Stimulated activated naive CD4-positive, alpha-beta T cell (primary cell): ENCODE results near the gene PSMG1.
"Not testable (repeated sequence)": the region's sequence is repeated elsewhere in the genome, so short reads cannot be mapped to it uniquely, and the experiment has no call there.

Source experiments
- DNase-seq, 6 experiments: peaks; one replicate each; lab custom pipeline; 2025; lab: John Stamatoyannopoulos, UW

Gene PSMG1

DNA sequence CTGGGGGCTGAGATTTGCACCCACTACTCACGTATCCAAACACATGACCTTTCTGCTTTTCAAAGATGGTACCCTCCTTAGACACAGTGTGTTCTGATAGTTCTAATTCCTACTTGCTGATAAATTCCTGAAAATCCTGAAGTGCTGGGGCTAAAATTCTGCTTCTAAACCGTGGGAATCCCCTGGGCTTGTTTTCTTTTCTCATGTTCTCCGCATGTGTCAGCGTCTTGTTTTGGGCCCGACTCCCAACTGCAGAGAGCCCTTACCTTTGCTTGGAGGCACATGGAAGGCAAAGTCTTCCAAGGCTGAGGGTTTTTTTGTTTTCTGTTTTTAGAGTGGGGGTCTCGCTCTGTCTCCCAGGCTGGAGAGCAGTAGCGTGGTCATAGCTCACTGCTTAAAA is 27.2 kb downstream of the PSMG1 start:
- DNase-seq: no peak

DNA sequence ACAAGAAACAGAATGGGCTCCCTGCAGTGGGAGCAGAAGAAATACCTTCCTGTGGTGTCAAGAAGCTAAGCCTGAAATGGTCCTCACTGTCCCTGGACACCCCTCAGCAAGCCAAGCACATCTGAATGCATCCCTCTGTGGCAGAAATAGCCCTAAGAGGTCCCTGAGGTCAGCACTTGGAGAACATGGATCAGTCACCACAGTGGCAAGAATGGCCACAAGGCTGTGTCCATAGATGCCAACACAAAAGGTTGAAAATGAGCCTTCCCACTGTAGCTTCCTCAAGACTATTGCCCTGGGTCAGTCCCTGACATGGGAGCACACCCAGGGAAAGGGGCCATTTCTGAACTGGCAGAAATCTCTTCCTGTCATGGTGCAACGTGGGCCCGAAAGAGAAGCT is 27.7 kb downstream of the PSMG1 start:
- no peak for DNase-seq

- DNase-seq: no peak
Observed at GRCh38 chr21:39153842-39154241, 29.4 kb downstream of the PSMG1 start.

DNA sequence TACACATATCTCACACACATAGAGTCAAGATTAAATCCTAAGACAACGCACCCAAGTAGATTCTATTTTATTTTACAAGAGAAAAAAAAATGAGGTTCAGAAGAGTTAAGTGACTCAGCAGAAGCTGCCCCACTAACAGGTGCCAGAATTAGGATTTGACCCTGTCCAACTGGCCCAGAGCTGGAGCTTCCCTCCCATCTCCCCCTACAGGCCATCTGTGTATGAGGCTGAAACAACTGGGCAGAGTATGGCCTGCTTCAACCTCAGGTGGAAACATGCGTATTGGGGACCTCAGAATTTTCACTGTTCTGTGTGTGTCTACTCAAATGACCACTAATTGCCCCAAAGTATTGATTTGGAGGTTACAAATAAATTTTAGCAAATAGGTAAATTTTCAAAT is 29.9 kb downstream of the PSMG1 start:
- DNase-seq: no peak

- DNase-seq: no peak
Observed at GRCh38 chr21:39152271-39152670, 31.0 kb downstream of the PSMG1 start.

- DNase-seq: no peak
Observed at GRCh38 chr21:39150877-39151276, 32.4 kb downstream of the PSMG1 start.

DNA sequence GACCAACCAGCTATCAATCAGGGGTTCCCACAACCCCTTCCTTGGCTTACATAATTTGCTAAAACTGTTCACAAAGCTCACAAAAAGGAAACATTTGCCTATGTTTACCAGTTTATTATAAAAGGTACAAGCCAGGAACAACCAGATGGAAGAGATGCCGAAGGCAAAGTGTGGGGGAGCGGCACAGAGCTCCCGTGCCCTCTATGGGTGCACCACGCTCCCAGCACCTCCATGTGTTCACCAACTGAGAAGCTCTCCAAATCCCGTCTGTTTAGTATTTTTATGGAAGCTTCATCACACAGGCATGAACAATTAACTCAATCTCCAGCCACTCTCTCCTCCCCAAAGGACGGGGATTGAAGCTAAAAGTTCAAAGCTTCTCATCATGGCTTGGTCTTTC is 32.9 kb downstream of the PSMG1 start:
- DNase-seq: no peak

GRCh38 chr21:39149882-39150281 is 33.4 kb downstream of the PSMG1 start:
- no peak for DNase-seq

DNA sequence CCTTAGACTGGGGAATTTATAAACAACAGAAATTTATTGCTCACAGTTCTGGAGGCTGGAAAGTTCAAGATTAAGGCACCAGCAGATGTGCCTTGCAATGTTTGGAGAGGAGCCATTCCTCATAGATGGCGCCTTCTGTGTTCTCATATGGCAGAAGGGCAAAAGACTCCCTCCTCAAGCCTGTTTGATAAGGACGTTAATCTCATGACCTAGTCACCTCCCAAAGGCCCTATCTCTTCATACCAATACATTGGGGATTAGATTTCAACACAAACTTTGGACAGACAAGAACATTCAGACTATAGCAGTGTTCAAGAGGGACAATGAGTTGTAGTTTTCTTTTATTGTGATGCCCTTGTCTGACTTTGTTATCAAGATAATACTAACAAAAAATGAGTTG is 34.3 kb downstream of the PSMG1 start:
- no peak for DNase-seq

- DNase-seq: no peak
Observed at GRCh38 chr21:39144191-39144590, 39.1 kb downstream of the PSMG1 start.

DNA sequence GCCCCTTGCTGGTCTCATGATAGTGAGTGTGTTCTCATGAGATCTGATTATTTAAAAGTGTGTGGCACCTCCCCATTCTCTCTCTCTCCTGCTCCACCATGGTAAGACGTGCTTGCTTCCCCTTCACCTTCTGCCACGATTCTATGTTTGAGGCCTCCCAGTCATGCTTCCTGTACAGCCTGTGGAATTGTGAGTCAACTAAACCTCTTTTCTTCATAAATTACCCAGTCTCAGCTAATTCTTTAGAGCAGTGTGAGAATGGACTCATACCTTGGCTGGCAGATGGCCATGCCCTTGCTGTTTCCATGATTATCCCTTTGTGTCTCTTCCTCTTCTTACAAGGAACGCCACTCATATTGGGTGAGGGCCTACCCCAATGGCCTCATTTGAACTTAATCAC is 40.3 kb downstream of the PSMG1 start:
- no peak for DNase-seq

GRCh38 chr21:39141502-39141901 is 41.7 kb downstream of the PSMG1 start:
- no peak for DNase-seq

GRCh38 chr21:39137248-39138178 is 45.7 kb downstream of the PSMG1 start:
- no peak for DNase-seq

DNA sequence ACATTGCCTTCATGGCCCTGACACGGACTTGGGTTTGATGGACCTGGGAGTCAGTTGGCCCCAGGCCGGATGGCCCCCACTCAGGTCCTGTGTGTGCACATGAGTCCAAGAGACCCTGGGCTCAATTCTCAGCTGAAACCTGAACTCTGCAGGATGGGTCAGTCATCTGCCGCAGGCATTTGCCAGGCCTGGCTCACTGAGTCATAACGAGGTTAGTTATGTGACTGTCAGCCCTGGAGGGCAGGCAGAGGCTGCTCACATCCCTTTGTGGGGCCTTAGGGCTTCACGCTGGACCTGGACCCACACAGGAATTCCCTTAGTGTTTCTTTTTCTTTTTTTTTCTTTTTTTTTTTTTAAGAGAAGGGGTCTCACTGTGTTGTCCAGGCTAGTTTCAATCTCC is 46.5 kb downstream of the PSMG1 start:
- DNase-seq: no peak

DNA sequence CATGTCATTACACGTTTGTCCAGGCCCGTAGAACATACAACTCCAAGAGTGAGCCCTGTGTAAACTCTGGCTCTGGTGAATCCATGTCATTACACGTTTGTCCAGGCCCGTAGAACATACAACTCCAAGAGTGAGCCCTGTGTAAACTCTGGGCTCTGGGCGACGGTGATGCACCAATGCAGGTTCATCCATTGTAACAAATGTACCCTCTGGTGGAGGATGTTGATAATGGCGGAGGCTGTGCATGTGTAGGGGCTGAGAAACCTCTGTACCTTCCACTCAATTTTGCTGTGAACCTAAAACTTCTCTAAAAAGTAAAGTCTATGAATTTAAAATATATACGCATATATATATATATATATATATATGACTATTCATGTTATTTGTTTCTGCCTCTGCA is 47.1 kb downstream of the PSMG1 start:
- DNase-seq: not testable (repeated sequence)

- DNase-seq: no peak
Observed at GRCh38 chr21:39134288-39134810, 48.9 kb downstream of the PSMG1 start.

GRCh38 chr21:39132248-39132647 is 51.0 kb downstream of the PSMG1 start:
- DNase-seq: no peak

DNA sequence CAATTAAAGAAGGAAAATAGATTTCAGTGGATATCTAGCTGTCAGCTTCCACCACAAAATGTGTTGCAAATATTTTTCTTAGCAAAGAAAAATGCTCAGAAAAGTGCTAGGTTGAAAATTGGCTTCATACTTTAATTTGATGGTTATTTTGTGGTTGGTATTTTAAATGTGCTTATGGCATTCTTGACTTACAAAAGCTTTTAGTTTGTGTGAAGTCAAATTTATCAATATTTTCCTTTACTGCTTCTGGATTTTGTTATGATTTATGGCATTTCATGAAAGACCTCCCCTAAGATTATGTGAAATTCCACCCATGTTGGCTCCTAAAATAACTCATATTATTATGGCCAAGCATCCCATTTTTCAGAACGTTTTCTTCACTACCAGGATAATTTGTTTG is 51.5 kb downstream of the PSMG1 start:
- no peak for DNase-seq

GRCh38 chr21:39127506-39127905 is 55.7 kb downstream of the PSMG1 start:
- no peak for DNase-seq

DNA sequence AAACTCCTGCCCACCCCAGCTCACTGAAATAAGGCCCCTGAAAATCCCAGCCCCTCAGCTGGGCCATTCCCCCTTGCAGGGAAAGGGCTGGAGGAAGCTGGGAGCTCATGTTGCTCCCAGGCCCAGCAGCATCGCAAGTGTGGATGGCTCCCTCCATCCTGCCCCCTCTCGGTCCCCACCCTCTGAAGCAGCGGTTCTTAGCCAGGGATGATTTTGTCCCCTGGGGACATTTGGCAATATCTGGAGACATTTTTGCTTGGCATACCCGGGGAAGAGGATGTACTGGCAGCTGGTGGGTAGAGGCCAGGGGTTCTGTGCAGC is 56.8 kb downstream of the PSMG1 start:
- no peak for DNase-seq

DNA sequence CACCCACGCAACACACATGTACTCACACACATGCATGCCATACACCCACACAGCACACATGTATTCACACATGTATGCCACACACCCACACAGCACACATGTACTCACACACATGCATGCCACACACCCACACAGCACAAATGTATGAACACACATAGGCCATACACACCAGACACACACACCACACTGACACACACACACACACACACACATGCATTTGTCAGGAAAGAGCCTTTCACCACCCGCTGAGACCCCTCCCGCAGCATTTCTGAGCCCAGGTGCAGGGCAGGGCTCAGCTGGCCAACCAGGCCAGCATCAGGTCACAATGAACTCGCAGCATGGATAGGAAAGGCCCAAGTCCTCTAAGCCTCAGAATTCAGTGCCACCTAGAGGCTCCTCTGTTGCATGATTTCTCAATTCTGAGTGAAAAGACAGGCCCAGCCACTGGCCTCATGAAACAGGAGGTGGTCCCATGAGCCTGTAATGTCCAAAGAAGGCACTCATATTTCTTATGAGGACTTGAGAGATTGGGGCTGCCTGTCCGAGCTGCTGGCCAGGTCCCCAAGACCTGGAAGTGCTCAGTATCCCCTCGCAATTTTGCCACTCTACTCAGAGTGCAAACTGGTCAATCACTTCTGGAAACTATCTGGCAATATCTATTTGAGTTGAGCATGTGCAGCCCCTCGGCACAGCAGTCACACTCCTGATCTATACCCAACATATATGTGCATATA is 57.3 kb downstream of the PSMG1 start:
- DNase-seq: no peak
